HG03354 (cell line): Measurements from ENCODE around the gene CKLF.
"Not testable (repeated sequence)": the region's sequence is repeated elsewhere in the genome, so short reads cannot be mapped to it uniquely, and the experiment has no call there.

Source experiments
- ATAC-seq: cut with Tn5 transposase; IDR thresholded peaks from one replicate; pipeline ENCODE4 v1.9.1; 2021; ENCODE audit warnings: mild to moderate bottlenecking; ENCODE audit not compliant: unreplicated experiment, poor library complexity, severe bottlenecking

The CKLF gene

DNA sequence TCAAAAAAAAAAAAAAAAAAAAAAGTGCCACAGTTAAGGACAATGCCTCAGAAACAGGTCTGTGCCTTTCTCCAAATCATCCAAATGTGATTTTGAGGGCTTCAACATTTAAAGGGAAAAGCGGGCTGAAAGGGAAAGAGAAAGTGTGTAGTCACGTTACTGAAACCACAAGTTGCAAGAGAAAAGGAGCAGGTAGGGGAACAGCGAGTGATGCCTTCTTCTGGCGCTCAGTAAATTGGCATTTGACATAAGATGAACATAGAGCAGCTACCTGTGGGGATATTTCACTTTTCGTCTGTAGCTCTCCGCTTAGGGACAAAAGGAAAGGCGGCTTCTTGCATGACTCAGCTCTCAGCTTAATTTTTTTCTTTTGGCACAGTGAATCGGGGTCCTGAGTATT is 37.9 kb downstream of the CKLF start:
- ATAC-seq = no peak

DNA sequence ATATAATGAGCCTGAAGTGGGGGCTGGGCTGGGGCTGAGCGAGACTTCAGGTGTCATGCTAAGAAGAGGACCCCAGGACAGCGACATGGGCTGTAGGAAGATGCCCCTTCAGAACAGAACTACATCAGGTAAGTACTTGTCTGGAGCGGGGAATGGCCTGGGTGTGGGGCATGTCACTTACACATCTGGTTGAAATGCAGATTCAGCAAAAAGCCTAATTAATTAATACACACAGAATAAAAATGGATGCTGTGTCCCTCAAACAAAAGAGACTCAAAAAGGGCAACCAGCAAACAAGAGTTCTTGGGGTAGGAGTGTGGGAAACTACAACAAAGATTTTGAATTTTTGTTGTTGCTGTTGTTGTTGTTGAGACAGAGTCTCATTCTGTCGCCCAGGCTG is 38.6 kb downstream of the CKLF start:
- ATAC-seq = no peak

DNA sequence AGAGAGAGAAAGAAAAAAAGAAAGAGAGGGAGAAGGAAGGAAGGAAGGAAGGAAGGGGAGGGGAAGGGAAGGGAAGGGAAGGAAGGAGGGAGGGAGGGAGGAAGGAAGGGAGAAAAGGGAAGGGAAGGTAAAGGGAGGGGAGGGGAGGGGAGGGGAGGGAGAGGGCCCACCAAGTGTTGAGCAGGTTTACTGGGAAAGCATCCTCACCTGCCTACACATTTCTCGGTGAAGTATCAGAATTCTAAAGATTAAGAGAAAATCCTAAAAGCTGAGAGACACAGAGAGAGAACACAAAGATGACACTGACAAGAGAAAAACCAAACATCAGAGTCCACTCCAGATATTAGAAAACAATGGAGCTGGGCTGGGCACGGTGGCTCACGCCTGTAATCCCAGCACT is 39.9 kb downstream of the CKLF start:
- no peak for ATAC-seq

DNA sequence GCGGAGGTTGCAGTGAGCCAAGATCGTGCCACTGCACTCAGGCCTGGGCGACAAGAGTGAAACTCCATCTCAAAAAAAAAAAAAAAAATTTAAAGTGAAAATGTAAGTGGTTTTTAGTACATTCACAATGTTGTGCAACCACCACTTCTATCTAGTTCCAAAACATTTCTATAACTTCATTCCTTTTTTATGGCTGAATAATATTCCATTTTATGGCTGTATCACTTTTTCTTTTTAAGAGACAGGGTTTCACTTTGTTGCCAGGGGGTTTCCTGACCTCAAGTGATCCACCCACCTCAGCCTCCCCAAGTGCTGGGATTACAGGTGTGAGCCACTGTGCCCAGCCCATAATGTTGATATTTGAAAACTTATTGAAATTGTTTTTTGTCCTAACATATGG is 40.4 kb downstream of the CKLF start:
- ATAC-seq = no peak

DNA sequence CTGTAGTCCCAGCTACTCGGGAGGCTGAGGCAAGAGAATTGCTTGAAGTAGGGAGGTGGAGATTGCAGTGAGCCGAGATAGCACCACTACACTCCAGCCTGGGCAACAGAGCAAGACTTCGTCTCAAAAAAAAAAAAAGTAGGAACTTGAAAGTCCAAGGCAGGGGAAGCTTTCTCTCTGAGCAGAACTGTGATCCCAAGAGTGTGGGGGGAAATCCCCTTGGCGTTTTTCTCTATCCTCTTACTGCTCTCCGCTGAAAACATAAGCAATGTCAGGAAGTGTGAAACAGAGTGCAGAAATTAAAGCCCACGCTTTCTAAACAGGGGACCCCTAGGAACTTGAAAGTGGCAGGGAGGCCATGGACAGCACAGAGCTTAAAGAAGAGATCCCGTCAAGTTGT is 42.4 kb downstream of the CKLF start:
- ATAC-seq = no peak

DNA sequence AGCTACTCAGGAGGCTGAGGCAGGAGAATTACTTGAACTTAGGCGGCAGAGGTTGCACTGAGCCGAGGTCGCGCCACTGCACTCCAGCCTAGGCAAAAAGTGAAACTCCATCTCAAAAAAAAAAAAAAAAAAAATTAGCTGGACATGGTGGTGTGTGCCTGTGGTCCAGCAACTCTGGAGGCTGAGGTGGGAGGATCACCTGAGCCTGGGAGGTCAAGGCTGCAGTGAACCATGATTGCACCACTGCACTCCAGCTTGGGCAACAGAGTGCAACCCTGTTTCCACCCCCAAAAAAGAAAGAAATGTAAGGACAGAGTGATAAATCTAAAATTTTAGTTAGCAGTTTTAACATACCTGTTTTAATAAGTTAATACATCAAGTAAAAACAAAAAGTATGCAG is 44.2 kb downstream of the CKLF start:
- not testable (repeated sequence) for ATAC-seq

DNA sequence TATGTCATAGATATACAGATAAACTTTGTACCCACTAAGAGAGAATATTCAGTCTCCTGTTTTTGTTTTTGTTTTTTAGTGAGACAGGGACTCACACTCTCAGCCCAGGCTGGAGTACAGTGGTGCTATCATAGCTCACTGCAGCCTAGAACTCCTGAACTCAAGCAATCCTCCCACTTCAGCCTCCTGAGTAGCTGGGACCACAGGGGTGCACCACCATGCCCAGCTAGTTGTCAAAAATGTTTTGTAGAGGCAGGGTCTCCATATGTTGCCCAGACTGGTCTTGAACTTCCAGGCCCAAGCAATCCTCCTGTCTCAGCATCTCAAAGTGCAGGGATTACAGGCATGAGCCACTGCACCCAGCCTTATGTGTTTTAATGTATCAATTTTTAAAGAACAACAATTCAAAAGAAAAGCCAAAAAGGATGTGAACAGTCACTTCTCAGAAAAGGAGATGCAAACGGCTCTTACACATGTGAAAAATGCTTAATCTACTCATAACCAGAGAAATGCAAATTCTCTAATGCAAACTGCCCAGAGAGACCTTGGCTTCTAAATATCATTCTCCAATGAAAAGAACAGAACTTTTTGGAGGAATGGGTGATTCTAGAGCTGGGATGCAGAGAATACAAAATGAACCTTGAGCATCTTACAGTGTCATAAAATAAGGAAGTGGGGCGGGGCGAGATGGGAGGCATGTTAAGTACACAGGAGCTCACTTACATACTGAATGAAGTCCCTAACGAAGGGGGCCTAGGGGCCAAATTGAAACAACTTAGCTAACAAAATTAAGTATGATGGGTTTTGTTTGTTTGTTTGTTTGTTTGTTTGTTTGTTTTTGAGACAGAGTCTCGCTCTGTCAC is 44.8 kb downstream of the CKLF start:
- ATAC-seq = no peak

DNA sequence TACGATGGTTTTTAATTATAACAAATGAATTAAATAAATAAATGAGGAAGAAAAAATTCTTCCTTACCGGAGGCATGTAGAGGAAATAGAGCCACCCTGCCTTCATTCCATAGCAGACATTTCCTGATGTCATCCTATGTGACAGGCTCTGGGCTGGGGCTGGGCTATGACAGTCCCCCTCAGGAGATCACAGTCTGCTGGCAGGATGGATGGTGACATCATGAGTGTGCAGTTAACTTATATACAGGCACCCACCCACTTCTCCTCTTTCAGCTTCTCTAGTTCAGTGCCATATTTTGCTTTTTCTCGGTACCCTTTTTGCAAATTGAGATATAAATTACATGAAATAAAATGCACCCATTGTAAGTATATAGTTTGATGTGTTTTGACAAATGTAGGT is 45.7 kb downstream of the CKLF start:
- no peak for ATAC-seq

DNA sequence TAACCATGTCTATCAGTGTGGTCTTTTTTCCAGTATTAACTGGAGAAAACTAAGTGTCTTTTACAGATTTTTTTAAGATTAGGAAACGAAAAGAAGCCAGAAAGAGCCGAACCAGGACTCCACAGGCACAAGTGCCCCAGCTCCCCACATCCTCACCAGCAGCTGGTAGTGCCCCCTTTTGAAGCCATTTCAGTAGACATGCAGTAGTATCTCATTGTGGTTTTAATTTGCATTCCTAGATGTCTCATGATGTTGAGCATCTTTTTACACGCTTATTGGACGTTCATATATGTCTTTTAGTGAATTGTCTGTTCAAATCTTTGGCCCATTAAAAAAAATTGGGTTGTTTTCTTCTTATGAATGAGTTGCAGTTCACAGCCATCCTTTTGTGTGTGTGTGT is 47.4 kb downstream of the CKLF start:
- no peak for ATAC-seq

DNA sequence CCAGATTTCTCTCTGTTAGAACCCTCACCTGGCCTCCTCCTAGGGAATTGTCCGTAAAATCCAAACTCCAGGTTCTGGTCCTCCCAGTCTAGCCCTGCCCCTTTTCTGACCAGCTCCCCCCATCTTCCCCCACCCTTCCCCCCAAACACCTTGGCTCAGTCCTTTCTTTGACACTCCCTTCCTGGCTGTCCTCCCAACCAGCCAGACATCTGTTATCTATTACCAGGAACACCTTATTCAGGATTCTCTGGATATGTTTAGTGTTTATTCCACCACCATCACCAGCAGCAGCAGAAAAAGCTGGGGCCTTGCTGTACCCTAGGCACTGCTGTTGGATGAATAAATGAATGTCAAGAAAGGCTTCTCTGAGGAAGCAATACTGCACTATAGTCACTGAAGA is 48.1 kb downstream of the CKLF start:
- ATAC-seq = no peak

DNA sequence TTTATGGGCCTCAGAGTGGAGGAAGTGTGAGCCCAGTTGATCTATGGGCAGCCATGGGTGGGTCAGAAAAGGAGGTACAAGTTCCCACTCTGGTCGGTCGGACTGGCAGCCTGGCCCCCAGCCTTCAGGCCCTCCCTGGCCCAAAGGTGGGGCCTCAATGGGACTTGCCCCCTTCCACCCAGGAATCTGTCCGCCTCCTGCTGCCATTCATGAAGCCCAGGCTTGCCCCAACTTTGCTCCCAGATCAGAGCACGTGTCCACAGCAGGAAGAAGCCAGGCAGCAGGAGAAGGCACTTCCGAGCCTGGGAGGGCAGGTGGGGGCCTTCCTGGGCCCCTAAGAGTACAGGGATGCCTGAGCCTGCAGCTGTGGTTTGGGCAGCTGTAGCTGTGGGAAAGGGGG is 49.1 kb downstream of the CKLF start:
- no peak for ATAC-seq

DNA sequence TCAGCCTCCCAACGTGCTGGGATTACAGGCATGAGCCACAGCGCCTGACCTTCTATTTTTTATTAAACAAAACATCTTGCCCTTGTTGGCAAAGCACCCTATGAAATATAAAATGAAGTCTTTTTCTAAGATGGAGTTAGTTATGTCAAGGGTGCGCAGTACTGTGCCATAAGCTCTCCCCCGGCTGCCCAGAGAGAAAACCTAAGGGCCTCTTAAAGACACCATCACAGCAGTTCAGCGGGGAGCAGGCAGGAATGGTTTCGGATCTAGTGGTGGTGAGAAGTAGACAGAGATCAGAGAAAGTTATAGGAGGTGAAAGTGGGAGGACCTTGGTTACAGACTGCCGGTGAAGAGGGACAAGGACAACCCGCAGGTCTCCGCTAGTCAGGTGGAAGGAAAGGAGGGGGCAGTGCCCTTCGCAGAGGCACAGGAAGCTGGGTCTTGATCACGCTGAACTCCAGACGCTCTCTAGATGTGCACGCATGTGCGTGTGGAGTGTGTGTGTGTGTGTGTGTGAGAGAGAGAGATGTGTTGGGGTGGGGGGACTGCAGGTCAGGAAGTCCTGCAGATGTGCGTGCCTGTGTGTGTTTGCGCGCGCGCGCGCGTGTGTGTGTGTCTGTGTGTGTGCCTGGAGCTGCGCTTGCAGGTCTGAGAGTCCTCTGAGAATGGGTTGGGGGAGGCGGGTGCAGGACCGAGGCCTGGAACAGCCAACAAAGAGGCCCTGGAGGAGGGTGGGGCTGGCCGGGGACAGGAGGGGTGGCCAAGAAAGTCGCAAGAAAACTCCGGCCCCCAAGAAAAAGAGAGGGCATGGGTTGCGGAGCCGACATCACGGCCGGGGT is 51.4 kb downstream of the CKLF start:
- ATAC-seq = no peak

DNA sequence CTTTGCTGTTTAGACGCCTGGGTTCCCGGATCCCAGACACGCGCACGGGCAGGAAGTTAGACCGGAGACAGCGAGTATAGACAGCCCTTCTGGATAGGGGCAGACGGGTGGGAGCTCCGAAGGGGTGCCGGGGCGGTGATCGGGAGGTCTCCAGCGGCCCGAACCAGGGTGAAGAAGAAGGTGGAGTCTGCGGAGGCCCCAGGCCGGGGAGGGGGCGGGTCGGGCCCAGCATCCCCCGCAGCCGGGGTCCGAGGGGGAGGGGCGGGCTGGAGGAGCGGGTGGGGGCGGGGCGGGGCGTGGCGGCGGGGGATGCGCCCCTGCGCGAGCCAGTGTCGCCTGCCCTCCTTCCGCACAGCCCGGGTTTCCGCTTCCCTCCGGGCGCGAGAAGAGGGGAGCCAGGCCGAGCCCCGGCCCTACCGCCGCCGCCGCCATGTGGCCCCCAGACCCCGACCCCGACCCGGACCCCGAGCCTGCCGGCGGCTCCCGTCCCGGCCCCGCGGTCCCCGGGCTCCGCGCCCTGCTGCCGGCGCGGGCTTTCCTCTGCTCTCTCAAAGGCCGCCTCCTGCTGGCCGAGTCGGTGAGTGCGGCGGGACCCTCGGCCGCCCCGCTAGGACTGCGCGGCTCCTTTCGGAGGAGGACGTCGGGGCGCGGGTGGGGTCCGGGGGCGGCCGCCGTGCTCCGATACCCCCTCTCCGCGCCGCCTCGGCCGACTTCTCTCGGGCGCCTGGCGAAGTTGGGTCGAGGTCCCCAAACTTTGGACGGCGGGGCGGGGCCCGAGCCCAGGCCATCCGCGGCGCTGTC is 52.2 kb downstream of the CKLF start, which contains the start of gene CMTM3:
Gene CMTM3 (plus strand): TSS at position 329 of the 801 bp plus-strand sequence. CDS start 102 bp downstream, at position 431.
- ATAC-seq = peak; percentile 63

DNA sequence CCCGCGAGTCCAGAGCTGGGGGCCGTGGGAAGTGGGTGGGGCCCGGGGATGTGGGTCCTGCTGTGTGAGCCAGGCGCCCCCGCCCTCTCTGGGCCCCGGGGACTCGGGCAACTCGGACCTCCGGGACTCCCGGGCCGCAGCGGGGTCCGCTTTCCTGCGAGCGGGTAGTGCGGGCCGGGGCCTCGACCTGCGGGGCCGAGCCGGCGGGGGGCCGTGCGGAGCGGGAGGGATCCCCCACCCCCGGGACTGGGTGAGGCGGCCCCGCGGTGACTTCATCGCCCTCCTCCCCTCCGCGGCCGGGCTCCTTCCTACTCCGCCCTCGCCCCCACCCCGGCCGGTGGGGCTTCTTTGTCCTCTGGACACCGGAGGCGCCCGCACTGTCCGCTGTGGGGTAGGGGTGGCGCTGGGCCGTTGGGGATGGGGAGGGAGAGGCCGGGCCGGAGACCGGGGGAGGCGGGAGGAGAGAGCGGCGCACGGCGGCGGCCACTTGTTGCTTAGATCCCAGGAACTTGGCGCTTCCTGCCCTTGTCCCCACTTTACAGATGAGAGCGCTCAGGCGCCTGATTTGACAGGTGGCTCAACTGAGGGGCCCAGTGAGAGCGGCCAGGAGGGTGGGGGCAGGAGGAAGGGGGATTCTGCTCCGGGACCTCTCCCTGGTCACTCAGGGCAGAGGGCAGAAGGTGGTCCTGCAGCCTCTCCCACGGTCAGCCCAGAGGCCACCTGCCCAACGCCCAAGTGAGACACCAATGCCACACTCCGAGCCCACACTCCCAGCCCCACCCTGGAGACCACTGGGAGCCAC is 53.0 kb downstream of the CKLF start:
- ATAC-seq = peak; percentile 6

DNA sequence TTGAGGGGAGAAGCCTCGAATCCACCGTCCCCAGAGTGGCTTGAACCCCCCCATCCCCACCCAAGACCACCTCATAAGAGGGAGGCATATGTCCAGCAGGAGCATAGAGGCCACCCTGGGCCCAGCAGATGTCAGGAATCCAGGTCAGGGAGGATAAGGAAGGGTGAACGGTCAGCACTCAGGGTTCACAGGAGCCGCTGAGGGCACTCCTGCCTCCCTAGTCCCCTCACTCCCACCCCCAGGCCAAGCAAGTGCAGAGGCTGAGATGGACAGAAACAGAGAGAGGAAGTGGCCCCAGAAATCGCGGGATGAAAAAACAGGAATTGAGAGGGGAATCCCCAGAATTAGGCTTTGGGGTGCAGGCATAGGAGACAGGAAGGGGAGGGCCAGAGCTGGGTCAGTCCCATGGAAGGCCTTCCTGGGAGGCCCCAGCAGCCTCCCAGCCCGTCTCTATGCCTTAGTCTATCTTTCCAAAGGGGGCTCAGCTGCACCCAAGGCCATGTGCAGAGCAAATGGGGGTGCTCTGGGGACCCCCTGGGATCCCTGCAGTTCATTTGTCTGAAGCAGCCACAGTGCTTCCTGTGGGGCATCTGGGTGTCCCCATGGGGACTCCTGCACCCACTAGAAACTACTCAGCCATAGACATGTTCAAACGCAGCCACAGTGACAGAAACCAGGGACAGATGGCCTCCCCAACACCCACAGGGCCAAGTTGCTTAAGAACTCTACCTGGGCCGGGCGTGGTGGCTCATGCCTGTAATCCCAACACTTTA is 53.8 kb downstream of the CKLF start:
- no peak for ATAC-seq

DNA sequence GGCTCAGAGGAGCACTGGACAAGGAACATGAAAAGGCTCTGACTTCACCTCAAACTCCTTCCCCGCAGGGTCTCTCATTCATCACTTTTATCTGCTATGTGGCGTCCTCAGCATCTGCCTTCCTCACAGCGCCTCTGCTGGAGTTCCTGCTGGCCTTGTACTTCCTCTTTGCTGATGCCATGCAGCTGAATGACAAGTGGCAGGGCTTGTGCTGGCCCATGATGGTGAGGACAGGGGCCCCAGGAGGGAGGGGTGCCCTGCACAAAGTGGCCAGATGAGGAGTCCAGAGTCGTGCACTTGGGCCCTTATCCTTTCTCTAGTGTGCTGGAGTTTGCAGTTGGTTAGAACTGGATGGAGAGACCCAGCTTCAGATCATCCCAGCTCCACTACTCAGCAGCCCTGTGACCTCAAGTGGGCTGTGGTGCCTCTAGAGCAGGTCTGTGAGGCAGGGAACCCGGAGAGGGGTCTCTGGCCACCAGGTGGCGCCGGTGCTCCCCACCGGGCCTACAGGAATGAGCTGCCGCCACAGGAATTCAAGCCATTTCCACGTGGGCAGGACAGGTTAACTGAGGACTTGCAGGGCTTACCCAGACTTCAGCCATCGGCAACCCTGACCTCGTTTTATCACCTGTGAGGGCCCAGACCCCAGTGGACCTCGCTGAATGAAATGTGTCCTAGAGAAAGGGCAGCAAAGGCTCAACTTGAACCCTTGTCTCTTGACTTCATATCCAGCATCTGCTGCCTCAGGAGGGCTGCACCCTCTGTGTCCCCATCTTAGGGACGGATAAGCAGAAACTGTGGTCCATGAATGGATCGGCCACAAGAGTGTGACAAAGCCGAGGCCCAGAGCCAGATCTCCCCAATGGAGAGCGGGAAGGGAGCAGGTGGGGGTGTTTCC is 56.1 kb downstream of the CKLF start:
- ATAC-seq = peak; percentile 50

DNA sequence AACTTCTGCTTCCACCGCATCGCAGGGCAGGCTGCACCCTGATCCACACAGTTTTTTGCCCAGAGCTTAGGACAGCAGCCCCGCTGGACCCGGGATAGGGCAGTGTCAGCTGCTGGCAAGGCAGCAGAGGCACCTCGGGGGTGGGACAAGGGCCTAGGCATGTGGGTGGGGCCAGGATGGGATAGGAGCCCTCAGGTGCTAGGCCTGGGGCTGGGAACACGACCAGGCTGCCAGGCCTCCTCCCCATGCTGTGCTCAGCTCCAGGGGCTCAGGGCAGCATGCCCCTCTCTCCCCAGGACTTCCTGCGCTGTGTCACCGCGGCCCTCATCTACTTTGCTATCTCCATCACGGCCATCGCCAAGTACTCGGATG is 56.7 kb downstream of the CKLF start:
- no peak for ATAC-seq
